HG03342 (cell line): Measurements from ENCODE around the gene ARHGEF11.

Source experiments
- ATAC-seq: cut with Tn5 transposase; IDR thresholded peaks from one replicate; pipeline ENCODE4 v1.9.1; 2021; ENCODE audit warnings: mild to moderate bottlenecking, moderate library complexity; ENCODE audit not compliant: unreplicated experiment

The ARHGEF11 gene

DNA sequence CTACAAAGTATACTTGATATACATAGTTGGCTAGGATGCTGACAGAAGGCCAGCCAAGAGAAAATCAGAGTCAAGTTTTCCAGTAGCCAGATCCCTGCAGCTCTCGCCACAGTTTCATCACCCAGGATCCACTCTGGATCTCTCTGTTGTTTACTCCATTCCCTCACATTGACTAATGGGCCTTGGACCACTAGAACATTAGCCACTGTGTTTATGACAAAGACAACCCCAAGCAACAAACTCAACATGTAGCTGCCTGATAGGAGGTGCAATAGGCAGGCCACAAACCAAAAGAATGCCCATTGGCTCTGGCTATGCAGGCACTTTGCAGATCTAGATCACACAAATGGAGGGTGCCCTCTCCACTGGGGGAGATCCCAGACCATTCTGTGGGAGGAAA, 44.2 kb downstream of the ARHGEF11 start:
- no peak for ATAC-seq

- no peak for ATAC-seq
Observed at GRCh38 chr1:157000686-157001085, 44.9 kb downstream of the ARHGEF11 start.

DNA sequence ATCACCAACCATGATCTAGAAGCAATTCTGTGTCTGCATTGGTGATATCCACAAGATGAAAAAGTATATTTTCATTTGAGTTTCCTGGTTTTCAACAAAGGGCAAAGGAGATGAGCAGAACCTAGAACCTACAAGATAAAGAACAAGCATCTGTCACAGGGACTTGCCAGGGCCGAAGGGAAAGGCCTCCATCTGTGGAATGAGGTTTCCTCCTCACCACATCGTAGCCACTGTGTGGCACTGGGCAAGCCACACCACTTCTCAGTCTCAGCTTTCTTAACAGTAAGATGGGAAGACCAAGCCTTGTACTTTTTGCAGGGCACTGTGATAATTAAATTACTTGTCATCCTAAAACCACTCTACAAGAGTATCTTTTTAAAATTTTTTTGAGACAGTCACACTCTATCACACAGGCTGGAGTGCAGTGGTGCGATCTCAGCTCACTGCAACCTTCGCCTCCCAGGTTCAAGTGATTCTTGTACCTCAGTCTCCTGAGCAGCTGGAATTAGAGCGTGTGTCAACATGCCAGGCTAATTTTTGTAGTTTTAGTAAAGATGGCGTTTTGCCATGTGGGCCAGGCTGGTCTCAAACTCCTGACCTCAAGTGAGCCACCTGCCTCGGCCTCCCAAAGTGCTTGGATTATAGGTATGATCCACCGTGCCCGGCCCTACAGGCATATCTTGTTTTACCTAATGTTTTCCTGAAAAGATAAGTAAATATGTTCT, 45.8 kb downstream of the ARHGEF11 start:
- no peak for ATAC-seq

DNA sequence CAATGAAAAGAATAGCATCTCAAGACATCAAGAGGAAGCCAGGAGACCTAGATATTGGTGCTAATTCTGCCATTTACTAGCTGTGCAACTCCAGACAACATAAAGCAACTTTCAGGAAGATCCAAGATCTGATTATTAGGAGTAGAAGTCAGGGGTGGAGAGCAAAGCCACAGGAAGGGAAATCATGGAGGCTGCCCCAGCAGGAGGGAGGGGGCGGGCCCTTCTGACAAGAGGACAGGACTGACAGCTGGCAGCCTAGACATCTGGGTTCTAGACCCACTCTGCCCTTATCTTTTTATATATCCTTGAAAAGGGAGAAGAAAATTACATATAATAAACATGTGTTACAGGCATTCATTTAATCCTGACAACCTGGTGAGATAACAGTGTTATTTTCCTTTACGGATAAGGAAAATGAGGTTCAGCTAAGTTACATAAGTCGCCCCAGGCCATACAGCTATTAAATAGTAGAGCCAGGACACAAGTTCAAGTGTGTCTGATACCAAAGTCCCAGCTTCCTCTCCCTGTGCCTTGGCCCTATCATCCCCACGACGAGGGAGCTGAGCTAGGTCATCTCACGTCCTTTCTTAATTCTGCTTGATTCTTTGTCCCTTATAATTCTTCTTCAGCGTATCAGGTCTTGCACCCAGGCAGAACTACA, 46.6 kb downstream of the ARHGEF11 start:
- no peak for ATAC-seq

DNA sequence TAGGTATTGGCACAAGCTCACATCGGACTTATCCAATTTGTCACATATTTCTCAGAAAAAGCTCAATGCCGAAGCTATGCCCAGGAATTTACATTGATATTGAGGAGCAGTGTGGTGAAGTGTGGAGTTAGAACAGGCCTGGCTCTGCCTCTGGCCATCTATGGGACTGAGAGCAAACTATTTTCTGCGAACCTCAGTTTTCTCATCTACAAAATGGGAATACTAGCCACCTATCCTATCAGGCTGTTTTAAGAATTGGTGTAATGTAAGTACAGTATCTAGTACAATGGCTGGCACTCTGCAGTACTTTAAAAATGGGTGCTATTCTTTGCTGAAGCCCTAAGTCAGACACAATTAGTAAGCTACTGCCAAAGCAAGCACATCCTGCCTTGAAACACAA, 47.2 kb downstream of the ARHGEF11 start:
- ATAC-seq = no peak

GRCh38 chr1:156995412-156995811, 50.1 kb downstream of the ARHGEF11 start:
- ATAC-seq = no peak

DNA sequence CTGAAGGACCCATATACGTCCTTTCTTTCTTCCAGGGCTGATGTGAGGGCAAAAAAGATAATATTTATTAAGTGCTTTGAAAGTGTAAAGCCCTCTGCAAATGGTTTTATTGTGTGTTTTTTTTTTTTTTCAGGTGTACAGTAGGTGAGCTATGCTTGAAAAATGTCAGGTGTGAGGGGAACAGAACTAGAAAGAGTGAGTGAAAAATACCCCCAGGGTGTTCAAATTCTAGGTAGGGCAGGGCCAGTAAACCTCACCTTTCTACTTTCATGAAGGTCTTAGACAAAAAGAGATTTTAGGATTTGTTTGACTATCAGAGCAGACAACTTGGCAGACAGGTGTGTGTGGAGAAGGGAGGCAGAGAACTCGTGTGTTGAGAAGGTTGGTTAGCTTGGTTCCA, 51.3 kb downstream of the ARHGEF11 start:
- no peak for ATAC-seq

- ATAC-seq = no peak
Observed at GRCh38 chr1:156993426-156994147, 52.0 kb downstream of the ARHGEF11 start.

- no peak for ATAC-seq
Observed at GRCh38 chr1:156992215-156992614, 53.3 kb downstream of the ARHGEF11 start.

GRCh38 chr1:156987715-156988114, 57.8 kb downstream of the ARHGEF11 start:
- ATAC-seq = no peak

GRCh38 chr1:156980551-156980950, 65.0 kb downstream of the ARHGEF11 start:
- no peak for ATAC-seq

GRCh38 chr1:156975084-156975483, 70.5 kb downstream of the ARHGEF11 start:
- no peak for ATAC-seq

- no peak for ATAC-seq
Observed at GRCh38 chr1:156973417-156973816, 72.1 kb downstream of the ARHGEF11 start.

- ATAC-seq = no peak
Observed at GRCh38 chr1:156970017-156970416, 75.5 kb downstream of the ARHGEF11 start.

DNA sequence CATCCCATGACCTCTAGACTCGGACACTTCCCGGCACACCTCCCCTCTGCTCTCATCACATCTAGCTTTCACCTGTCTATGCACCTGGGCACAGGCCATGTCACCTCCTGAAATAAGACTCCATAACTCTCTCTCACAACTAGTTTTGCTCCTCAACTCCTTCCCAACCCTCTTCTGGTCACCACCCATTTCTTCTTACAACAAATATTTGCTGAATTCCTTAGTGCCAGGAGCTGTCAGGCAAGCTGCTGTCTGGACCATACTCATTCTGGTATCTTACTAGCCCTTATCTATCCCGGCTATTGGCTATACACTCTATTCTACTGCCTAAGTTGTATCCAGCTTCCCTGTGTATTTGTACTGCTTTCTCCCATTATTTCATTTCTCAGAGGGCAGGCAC, 76.0 kb downstream of the ARHGEF11 start:
- no peak for ATAC-seq

DNA sequence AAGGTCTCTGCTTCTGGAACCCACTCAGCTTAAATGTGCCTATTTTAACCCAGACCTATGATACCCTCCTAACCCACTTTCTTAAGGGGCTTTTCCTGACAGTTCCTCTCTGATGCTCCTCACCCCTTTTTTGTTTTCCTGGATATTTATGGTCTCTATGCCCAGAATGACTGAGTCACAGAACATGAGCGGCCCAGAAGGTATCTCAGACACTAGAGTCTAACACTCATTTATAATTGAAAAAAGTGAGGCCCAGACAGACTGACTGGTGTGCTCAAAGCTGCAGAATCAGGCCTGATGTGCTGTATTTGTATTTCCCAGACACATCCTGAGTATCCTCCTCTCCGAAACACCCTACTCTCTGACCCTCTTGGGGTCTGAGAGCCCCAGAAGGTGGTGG, 81.1 kb downstream of the ARHGEF11 start:
- ATAC-seq = no peak

- no peak for ATAC-seq
Observed at GRCh38 chr1:156963621-156964020, 81.9 kb downstream of the ARHGEF11 start.

DNA sequence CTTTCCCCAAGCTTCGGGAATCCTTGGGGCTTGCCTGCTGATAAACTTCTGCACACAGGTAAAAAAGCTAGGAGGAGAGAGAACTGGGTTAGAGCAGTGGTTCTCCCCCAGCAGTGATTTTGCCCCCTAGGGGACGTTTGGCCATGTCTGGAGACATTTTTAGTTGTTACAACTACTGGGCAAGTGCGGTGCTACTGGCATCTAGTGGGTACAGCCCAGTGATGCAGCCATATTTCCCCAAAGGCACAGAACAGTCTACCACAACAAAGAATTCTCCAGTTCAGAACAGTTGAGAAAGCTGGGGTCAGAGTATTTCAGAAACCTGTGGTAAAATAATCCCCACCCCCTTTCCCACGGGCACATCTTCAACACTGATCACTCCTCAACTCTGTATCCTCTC, 83.8 kb downstream of the ARHGEF11 start:
- ATAC-seq = no peak

DNA sequence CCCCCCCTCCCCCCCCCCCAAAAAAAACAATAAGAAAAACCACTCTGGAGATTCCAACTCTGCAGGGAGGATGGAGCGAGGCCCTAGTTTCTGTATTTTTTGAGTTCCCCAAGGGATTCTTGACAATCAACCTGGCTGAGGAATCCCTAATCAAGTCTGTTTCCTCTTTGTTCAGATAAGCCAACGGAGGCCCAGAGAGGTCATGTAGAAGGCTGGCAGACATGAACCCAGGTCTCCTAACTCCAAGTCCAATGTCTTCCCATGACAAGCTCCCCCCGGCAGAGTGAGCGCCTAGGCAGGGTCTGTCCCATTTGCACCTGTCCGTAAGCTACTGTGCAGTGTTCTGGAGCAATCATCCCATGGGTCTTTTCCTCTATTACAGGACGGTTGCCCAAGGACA, 85.6 kb downstream of the ARHGEF11 start:
- no peak for ATAC-seq

DNA sequence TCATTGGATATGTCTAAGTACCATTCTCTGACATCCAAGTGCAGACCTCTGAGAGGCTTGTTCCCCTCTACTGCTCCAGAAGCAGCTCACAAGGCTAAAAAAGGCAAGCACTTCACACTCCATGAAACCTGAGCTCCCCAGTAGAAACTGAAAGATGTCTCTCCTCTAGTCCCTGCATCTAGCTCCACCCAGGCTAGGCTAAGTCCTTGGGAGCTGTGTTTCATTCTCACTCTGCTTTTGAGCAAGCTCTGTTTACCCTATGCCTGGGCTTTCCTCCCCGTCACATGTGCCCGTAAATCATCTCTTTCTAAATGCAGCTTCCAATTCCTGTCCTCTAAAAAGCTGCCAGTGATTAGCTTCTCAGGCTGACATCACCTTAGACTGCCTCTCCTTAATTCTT, 86.1 kb downstream of the ARHGEF11 start:
- ATAC-seq = no peak

GRCh38 chr1:156958247-156958714, 87.3 kb downstream of the ARHGEF11 start:
- no peak for ATAC-seq

DNA sequence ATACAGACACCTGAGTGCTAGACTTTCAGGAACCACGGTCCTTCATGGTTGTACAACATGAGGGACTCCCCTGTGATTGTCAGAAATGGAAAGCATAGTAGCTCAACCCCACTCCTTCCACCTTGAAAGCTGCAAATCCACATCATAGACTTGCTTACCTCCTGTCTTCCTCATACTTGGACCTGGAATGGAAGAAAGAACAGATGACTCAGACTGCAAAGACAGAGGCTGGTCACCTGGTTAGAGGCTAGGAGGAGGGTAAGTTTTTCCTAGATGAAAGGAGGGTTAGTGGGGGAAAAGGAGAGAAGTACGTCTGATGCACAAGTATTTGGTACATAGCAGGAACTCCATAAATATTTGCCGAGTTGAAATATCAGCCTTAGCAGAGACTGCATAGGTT, 87.9 kb downstream of the ARHGEF11 start:
- ATAC-seq = no peak
